Measurements from ENCODE around the gene SBF2. TPM values are rescaled to one million over a fixed set of nuclear protein-coding genes. Genes with fewer than 3 reads are reported as not detected.

SBF2 gene
- total and polyA plus RNA-seq, 2 donors (not counting 1 experiment from before 2014, with no cell fraction given), result 5.6 to 17.7 TPM

DNA sequence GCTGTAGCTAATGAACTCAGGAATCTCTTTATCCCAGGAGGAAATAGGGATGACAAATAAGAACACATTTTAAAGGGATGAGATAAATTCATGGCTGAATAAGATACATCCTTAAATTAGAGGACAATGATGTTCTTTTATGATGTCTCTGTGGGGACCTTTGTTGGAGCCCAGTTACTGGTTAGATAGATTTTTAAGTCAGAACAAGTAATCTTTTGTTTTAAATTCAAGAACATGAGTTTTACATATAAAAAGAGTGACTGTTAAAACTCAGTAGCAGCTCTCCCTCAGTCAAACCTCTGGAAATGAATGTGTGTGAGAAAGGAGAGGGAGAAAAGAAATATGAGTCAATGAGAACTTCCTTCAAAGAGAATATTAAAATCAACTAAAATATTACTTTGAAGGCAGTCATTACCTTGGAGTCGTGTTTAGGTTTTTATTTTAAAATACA lies 388.5 kb downstream of the SBF2 start:
- no peaks in the 10 kb centered on the region for H4K20me1 ChIP-seq (ENCODE audit: control insufficient read depth, insufficient read depth, low read length, poor library complexity, severe bottlenecking)
- no peaks in the 10 kb centered on the region for H3K79me2 ChIP-seq (ENCODE audit: control insufficient read depth, insufficient read depth, low read length)
- ChIA-PET POLR2A (no interaction called here), CTCF (interaction anchor here (0.8 kb wide), 1 partner anchor 171 kb away, joined by 3 read pairs; no protein-coding TSS in a partner anchor)
- no peak for TF ChIP-seq CTCF (IDR thresholded peaks at IDR 0.05)
- no peak for TF ChIP-seq EZH2 (IDR thresholded peaks at IDR 0.05; ENCODE audit: borderline replicate concordance, insufficient read depth, low read depth, low read length, poor library complexity, severe bottlenecking)
- no peak for ATAC-seq (ENCODE audit: low read depth)
- no CpG with 5 or more reads among the region's 1 CpG for WGBS (ENCODE audit: insufficient coverage)
- no peak overlapping the region for H3K9ac ChIP-seq (ENCODE audit: low read length)
- H2AFZ ChIP-seq (ENCODE audit: insufficient read depth, low read depth, low read length, poor library complexity, severe bottlenecking), result no peak overlapping the region
- Mint-ChIP-seq H3K9me3 (ENCODE audit: insufficient read depth) (no peaks in the 10 kb centered on the region), H3K4me3 (no peak overlapping the region), H3K27ac (no peak overlapping the region), H3K4me1 (no peaks in the 10 kb centered on the region), H3K27me3 (peaks cover 2% of the 10 kb centered on the region)
- intact Hi-C loops (cut with micrococcal nuclease), result no loop called here
- no peaks in the 10 kb centered on the region for H3K9me3 ChIP-seq (ENCODE audit: control extremely low read depth in 1 of 3, control insufficient read depth in 2 of 3, insufficient read depth in 1 of 3, low read length in 2 of 3)
- no peaks in the 10 kb centered on the region for H3K4me1 ChIP-seq (ENCODE audit: control insufficient read depth in 2 of 2, insufficient read depth in 2 of 2, low read length in 2 of 2)
- H3K27me3 ChIP-seq (replicated peaks in 1 of 4; ENCODE audit: control extremely low read depth in 1 of 4, control insufficient read depth in 3 of 4, insufficient read depth in 4 of 4, low read length in 3 of 4), result no peaks in the 10 kb centered on the region
- H3K36me3 ChIP-seq (replicated peaks in 1 of 2; ENCODE audit: control extremely low read depth in 1 of 2, control insufficient read depth in 1 of 2, extremely low read depth in 1 of 2, insufficient read depth in 2 of 2, low read length in 1 of 2), result no peaks in the 10 kb centered on the region
- H3K4me2 ChIP-seq (replicated peaks; ENCODE audit: low read depth, low read length, poor library complexity, severe bottlenecking), result no peak overlapping the region
- no peak overlapping the region for H3K27ac ChIP-seq (ENCODE audit: low read length in 2 of 2)
- no peak overlapping the region for H3K4me3 ChIP-seq (ENCODE audit: control extremely low read depth in 1 of 5, extremely low read depth in 1 of 5, insufficient read depth in 1 of 5, low read depth in 2 of 5, low read length in 4 of 5)
- DNase-seq, result no peak

DNA sequence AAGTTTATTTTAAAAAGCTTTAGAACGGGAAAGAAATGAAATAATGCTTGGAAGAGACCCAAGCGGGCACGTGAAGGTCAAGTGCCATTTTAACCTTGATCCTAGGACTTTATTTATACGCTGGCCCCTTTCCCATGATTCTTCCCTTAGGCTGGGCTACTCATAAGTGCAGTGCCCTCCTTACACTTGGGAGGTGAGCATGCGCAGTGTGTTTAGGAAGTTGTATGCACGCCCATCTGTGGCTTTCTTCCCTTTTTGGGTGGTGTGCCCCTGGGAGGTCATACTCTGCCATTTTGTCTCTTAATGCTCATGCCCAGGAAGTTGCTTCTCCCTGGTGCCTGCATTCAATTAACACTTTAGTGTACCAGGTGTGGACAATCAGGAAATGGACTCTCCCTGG lies 390.4 kb downstream of the SBF2 start:
- ATAC-seq (ENCODE audit: low read depth) (no peak), DNase-seq (no peak)
- no peaks in the 10 kb centered on the region for H3K36me3 ChIP-seq (replicated peaks in 1 of 2; ENCODE audit: control extremely low read depth in 1 of 2, control insufficient read depth in 1 of 2, extremely low read depth in 1 of 2, insufficient read depth in 2 of 2, low read length in 1 of 2)
- ChIA-PET CTCF (no interaction called here), POLR2A (no interaction called here)
- H3K9me3 ChIP-seq (ENCODE audit: control extremely low read depth in 1 of 3, control insufficient read depth in 2 of 3, insufficient read depth in 1 of 3, low read length in 2 of 3), result no peaks in the 10 kb centered on the region
- H4K20me1 ChIP-seq (ENCODE audit: control insufficient read depth, insufficient read depth, low read length, poor library complexity, severe bottlenecking), result no peaks in the 10 kb centered on the region
- no peak for TF ChIP-seq CTCF (IDR thresholded peaks at IDR 0.05)
- TF ChIP-seq EZH2 (IDR thresholded peaks at IDR 0.05; ENCODE audit: borderline replicate concordance, insufficient read depth, low read depth, low read length, poor library complexity, severe bottlenecking), result no peak
- no peak overlapping the region for H3K27ac ChIP-seq (ENCODE audit: low read length in 2 of 2)
- no peak overlapping the region for H3K4me2 ChIP-seq (replicated peaks; ENCODE audit: low read depth, low read length, poor library complexity, severe bottlenecking)
- no peaks in the 10 kb centered on the region for H3K4me1 ChIP-seq (ENCODE audit: control insufficient read depth in 2 of 2, insufficient read depth in 2 of 2, low read length in 2 of 2)
- H2AFZ ChIP-seq (ENCODE audit: insufficient read depth, low read depth, low read length, poor library complexity, severe bottlenecking), result no peak overlapping the region
- Mint-ChIP-seq H3K4me1 (no peaks in the 10 kb centered on the region), H3K9me3 (ENCODE audit: insufficient read depth) (no peaks in the 10 kb centered on the region), H3K4me3 (no peak overlapping the region), H3K27ac (no peak overlapping the region), H3K27me3 (peaks cover 2% of the 10 kb centered on the region)
- H3K27me3 ChIP-seq (replicated peaks in 1 of 4; ENCODE audit: control extremely low read depth in 1 of 4, control insufficient read depth in 3 of 4, insufficient read depth in 4 of 4, low read length in 3 of 4), result no peaks in the 10 kb centered on the region
- intact Hi-C loops (cut with micrococcal nuclease), result no loop called here
- no peaks in the 10 kb centered on the region for H3K79me2 ChIP-seq (ENCODE audit: control insufficient read depth, insufficient read depth, low read length)
- no peak overlapping the region for H3K9ac ChIP-seq (ENCODE audit: low read length)
- 100% methylated on average over 3 of the region's 6 CpGs for WGBS (ENCODE audit: insufficient coverage)
- H3K4me3 ChIP-seq (ENCODE audit: control extremely low read depth in 1 of 5, extremely low read depth in 1 of 5, insufficient read depth in 1 of 5, low read depth in 2 of 5, low read length in 4 of 5), result no peak overlapping the region

Data from B cell (primary cell).